H1 (cell line): ENCODE data around the gene TPRKB. TPM values are rescaled to one million over a fixed set of nuclear protein-coding genes. Genes with fewer than 3 reads are reported as not detected.

Experiments used
- CTCF ChIA-PET: fragments of 300-600 bp; sonication (Branson Sonifier 250); formaldehyde crosslinking; loops from one replicate; lab custom pipeline; 2021; ENCODE audit not compliant: partially characterized antibody; lab: Charles Lee
- POLR2A ChIA-PET: fragments of 300-600 bp; sonication (Branson Sonifier 250); formaldehyde crosslinking; loops from one replicate; lab custom pipeline; 2021; ENCODE audit warnings: inconsistent platforms; ENCODE audit not compliant: partially characterized antibody; lab: Charles Lee
- DNase-seq, 2 experiments: peaks; one replicate each; pipeline versions ENCODE4 v3.0.0 to v3.0.0-alpha.2; 2010 to 2022; ENCODE audit warnings: low spot score in 2 of 2, low read depth in 1 of 2, mixed read lengths in 1 of 2
- FAIRE-seq: peaks from 2 replicates; lab custom pipeline; 2011; peaks lifted over from hg19 to GRCh38; lab: Jason Lieb, UNC
- H2AFZ ChIP-seq: 2 replicates; pipeline ENCODE4 v1.8.1; 2012; ENCODE audit warnings: low read length, inconsistent platforms
- H2AK5ac ChIP-seq: 2 replicates; pipeline ENCODE4 v1.6.1; 2013; ENCODE audit warnings: low read depth, low read length
- H2BK120ac ChIP-seq: replicated peaks from 2 replicates; pipeline ENCODE3; 2013; ENCODE audit warnings: low read depth, low read length, inconsistent platforms
- H2BK12ac ChIP-seq: 2 replicates; pipeline ENCODE4 v1.6.1; 2013; ENCODE audit warnings: low read depth, low read length
- H2BK15ac ChIP-seq: 2 replicates; pipeline ENCODE4 v1.6.1; 2013; ENCODE audit warnings: low read length
- H2BK20ac ChIP-seq: 2 replicates; pipeline ENCODE4 v1.6.1; 2013; ENCODE audit warnings: low read length
- H2BK5ac ChIP-seq: 2 replicates; pipeline ENCODE4 v1.6.1; 2013; ENCODE audit warnings: low read depth, low read length
- H3K14ac ChIP-seq: 2 replicates; pipeline ENCODE4 v1.6.1; 2013; ENCODE audit warnings: inconsistent platforms; ENCODE audit not compliant: insufficient read length
- H3K18ac ChIP-seq: 2 replicates; pipeline ENCODE4 v1.6.1; 2013; ENCODE audit warnings: low read length; ENCODE audit errors: extremely low read depth
- H3K23ac ChIP-seq: 2 replicates; pipeline ENCODE4 v1.6.1; 2013; ENCODE audit warnings: inconsistent platforms; ENCODE audit not compliant: insufficient read length
- H3K23me2 ChIP-seq: 2 replicates; pipeline ENCODE4 v1.6.1; 2013; ENCODE audit warnings: low read depth, low read length
- H3K27ac ChIP-seq: 2 replicates; pipeline ENCODE4 v1.6.1; 2011; ENCODE audit warnings: low read depth, low read length, inconsistent platforms
- H3K27me3 ChIP-seq, 4 experiments: replicated peaks in 1 of 4; 1 replicate in 1 of 4; 2 replicates in 3 of 4; pipeline versions ENCODE4 v1.6.1 to v1.8.1; 2011 to 2013; ENCODE audit warnings: low read length in 3 of 4, mild to moderate bottlenecking in 3 of 4, inconsistent platforms in 2 of 4, mixed read lengths in 2 of 4, moderate library complexity in 1 of 4; ENCODE audit not compliant: control insufficient read depth in 3 of 4, insufficient read depth in 3 of 4; ENCODE audit errors: extremely low read depth in 1 of 4
- H3K36me3 ChIP-seq, 4 experiments: 2 replicates each; pipeline versions ENCODE4 v1.6.1 to v1.8.1; 2011 to 2013; ENCODE audit warnings: mild to moderate bottlenecking in 4 of 4, low read length in 3 of 4, moderate library complexity in 2 of 4, control low read depth in 1 of 4, inconsistent platforms in 1 of 4; ENCODE audit not compliant: insufficient read depth in 4 of 4, control insufficient read depth in 2 of 4
- H3K4ac ChIP-seq: replicated peaks from 2 replicates; pipeline ENCODE3; 2013; ENCODE audit warnings: low read length, low read depth, mixed read lengths, inconsistent platforms; ENCODE audit not compliant: insufficient read length
- H3K4me1 ChIP-seq, 4 experiments: replicated peaks in 1 of 4; 1 replicate in 1 of 4; 2 replicates in 3 of 4; pipeline versions ENCODE4 v1.6.1 to v1.8.1; 2011 to 2013; ENCODE audit warnings: low read length in 3 of 4, inconsistent platforms in 2 of 4, mixed read lengths in 1 of 4; ENCODE audit not compliant: insufficient read depth in 4 of 4, control insufficient read depth in 3 of 4
- H3K4me2 ChIP-seq, 2 experiments: 2 replicates each; pipeline versions ENCODE4 v1.6.1 to v1.8.1; 2011 to 2013; ENCODE audit warnings: low read depth in 2 of 2, low read length in 2 of 2, control low read depth in 1 of 2, inconsistent platforms in 1 of 2, mild to moderate bottlenecking in 1 of 2; ENCODE audit not compliant: insufficient read depth in 1 of 2
- H3K4me3 ChIP-seq, 4 experiments: fragments of 200-600, 300-600 bp in 1 of 4; sonication (generic), shearing (Covaris generic), sonication (Bioruptor Twin) in 1 of 4; 2 replicates each; pipeline versions ENCODE4 v1.5.1 to v1.8.1; 2011 to 2016; ENCODE audit warnings: low read length in 4 of 4, low read depth in 3 of 4, control low read depth in 2 of 4, inconsistent platforms in 2 of 4, mild to moderate bottlenecking in 2 of 4, mixed read lengths in 1 of 4, moderate library complexity in 1 of 4; ENCODE audit not compliant: insufficient read depth in 2 of 4; ENCODE audit errors: extremely low read depth in 1 of 4
- H3K56ac ChIP-seq: replicated peaks from 2 replicates; pipeline ENCODE3; 2013; ENCODE audit warnings: low read depth, mild to moderate bottlenecking, mixed read lengths, low read length, inconsistent platforms; ENCODE audit not compliant: insufficient read length
- H3K79me1 ChIP-seq: 2 replicates; pipeline ENCODE4 v1.6.1; 2013; ENCODE audit warnings: low read depth, low read length, control low read depth
- H3K79me2 ChIP-seq, 2 experiments: 2 replicates each; pipeline versions ENCODE4 v1.6.1 to v1.8.1; 2012 to 2013; ENCODE audit warnings: low read length in 2 of 2, mild to moderate bottlenecking in 2 of 2, inconsistent platforms in 1 of 2; ENCODE audit not compliant: insufficient read depth in 2 of 2, control insufficient read depth in 1 of 2
- H3K9ac ChIP-seq, 4 experiments: replicated peaks in 1 of 4; 1 replicate in 1 of 4; 2 replicates in 3 of 4; pipeline versions ENCODE4 v1.6.1 to v1.8.1; 2011 to 2013; ENCODE audit warnings: low read depth in 3 of 4, low read length in 3 of 4, control low read depth in 2 of 4, mild to moderate bottlenecking in 2 of 4, moderate library complexity in 2 of 4, inconsistent platforms in 1 of 4; ENCODE audit errors: extremely low read depth in 1 of 4
- H3K9me3 ChIP-seq, 2 experiments: 2 replicates each; pipeline versions ENCODE4 v1.6.1 to v1.8.1; 2012 to 2013; ENCODE audit warnings: mild to moderate bottlenecking in 2 of 2, moderate library complexity in 2 of 2, control low read depth in 1 of 2, inconsistent platforms in 1 of 2, low read depth in 1 of 2, low read length in 1 of 2, mixed read lengths in 1 of 2; ENCODE audit not compliant: insufficient read depth in 2 of 2
- H4K20me1 ChIP-seq, 2 experiments: replicated peaks in 1 of 2; 2 replicates each; pipeline versions ENCODE3 to v1.8.1; 2011 to 2013; ENCODE audit warnings: inconsistent platforms in 2 of 2, low read length in 2 of 2, mild to moderate bottlenecking in 1 of 2; ENCODE audit not compliant: insufficient read depth in 2 of 2, control insufficient read depth in 1 of 2
- H4K5ac ChIP-seq: 2 replicates; pipeline ENCODE4 v1.6.1; 2013; ENCODE audit warnings: low read length, low read depth, mixed read lengths, inconsistent platforms; ENCODE audit not compliant: insufficient read length
- H4K8ac ChIP-seq: 2 replicates; pipeline ENCODE4 v1.8.0; 2013; ENCODE audit warnings: mild to moderate bottlenecking, moderate library complexity, low read length, inconsistent platforms; ENCODE audit not compliant: insufficient read depth; ENCODE audit errors: extremely low read depth
- H4K91ac ChIP-seq: replicated peaks from 2 replicates; pipeline ENCODE3; 2013; ENCODE audit warnings: low read length, mixed read lengths, inconsistent platforms; ENCODE audit not compliant: insufficient read length
- BRCA1 ChIP-seq: IDR thresholded peaks from 2 replicates; pipeline ENCODE4 v1.6.1; 2012; ENCODE audit warnings: low read depth, low read length, improper control_type of control experiment
- GTF2F1 ChIP-seq: IDR thresholded peaks from 2 replicates; pipeline ENCODE4 v1.6.1; 2012; ENCODE audit warnings: low read depth, low read length, improper control_type of control experiment, borderline replicate concordance
- KDM1A ChIP-seq: fragments of 200-600, 300-600 bp; sonication (generic); IDR thresholded peaks from 2 replicates; pipeline ENCODE4 v1.7.1; 2016; ENCODE audit warnings: mild to moderate bottlenecking, low read length, borderline replicate concordance
- NRF1 ChIP-seq: IDR thresholded peaks from 2 replicates; pipeline ENCODE4 v1.6.1; 2011; ENCODE audit warnings: mild to moderate bottlenecking, low read depth, low read length, improper control_type of control experiment
- PHF8 ChIP-seq: fragments of 200-600 bp; sonication (generic); conservative IDR thresholded peaks from 2 replicates; pipeline ENCODE4 v1.7.1; 2012; ENCODE audit warnings: low read depth, mild to moderate bottlenecking, inconsistent platforms, low read length, moderate library complexity
- SIRT6 ChIP-seq: IDR thresholded peaks from one replicate; pipeline ENCODE4 v1.7.1; 2012; ENCODE audit warnings: low read length, inconsistent platforms
- SP2 ChIP-seq: IDR thresholded peaks from 2 replicates; pipeline ENCODE4 v1.6.1; 2012; ENCODE audit warnings: mild to moderate bottlenecking, low read length, inconsistent platforms
- SRF ChIP-seq: IDR thresholded peaks from 2 replicates; pipeline ENCODE4 v1.6.1; 2011; ENCODE audit warnings: mild to moderate bottlenecking, low read depth, low read length, moderate library complexity
- TAF1 ChIP-seq: IDR thresholded peaks from 2 replicates; pipeline ENCODE4 v1.6.1; 2011; ENCODE audit warnings: mild to moderate bottlenecking, low read depth, low read length
- TAF7 ChIP-seq: optimal IDR thresholded peaks from 2 replicates; pipeline ENCODE3; 2011; ENCODE audit warnings: low read depth, mild to moderate bottlenecking, inconsistent platforms, low read length, moderate library complexity, borderline replicate concordance
- TEAD4 ChIP-seq: IDR thresholded peaks from 2 replicates; pipeline ENCODE4 v1.6.1; 2012; ENCODE audit warnings: low read depth, low read length, inconsistent platforms, mixed read lengths
- WGBS, 2 experiments: shearing (Covaris generic) in 1 of 2; methylation state at CpG; one replicate each; pipeline versions ENCODE4 v1.1.6 to v1.1.7; 2013 to 2015; ENCODE audit warnings: low lambda C conversion rate in 2 of 2, mixed read lengths in 2 of 2, inconsistent platforms in 1 of 2, low coverage in 1 of 2, missing lambda C conversion rate in 1 of 2; ENCODE audit not compliant: insufficient replicate concordance in 2 of 2, insufficient coverage in 1 of 2, insufficient read length in 1 of 2; ENCODE audit errors: extremely low coverage in 1 of 2, missing lambda C conversion rate in 1 of 2; 5-methylcytosine and 5-hydroxymethylcytosine counted together
- polyA plus RNA-seq, 7 experiments: library from polyadenylated mRNA; depleted of rRNA in 3 of 7; stranded (reverse) in 5 of 7; unstranded in 2 of 7; fragments of >200 nt in 5 of 7; fragments of 200-250 nt in 2 of 7; gene quantifications; 1 replicate in 5 of 7; 2 replicates in 1 of 7; 4 replicates in 1 of 7; pipeline versions ENCODE4 v1.2.1 to v1.2.3, GENCODE V29; 2011 to 2013; ENCODE audit warnings: missing spikeins in 2 of 7, mixed read lengths in 2 of 7
- total RNA-seq: library from RNA; stranded (reverse); fragmentation: NEBNext Ultra II Directional; extraction: Animal tissue kit (Norgen Biotek cat#: 25700); gene quantifications from 2 replicates; pipeline ENCODE4 v1.2.1, GENCODE V29; 2021

Gene TPRKB
- total and polyA plus RNA-seq, 2 of the 8 experiments (the other 6 are each of a cell fraction or from before 2014, with no cell fraction given), result 40.3 to 41.6 TPM

DNA sequence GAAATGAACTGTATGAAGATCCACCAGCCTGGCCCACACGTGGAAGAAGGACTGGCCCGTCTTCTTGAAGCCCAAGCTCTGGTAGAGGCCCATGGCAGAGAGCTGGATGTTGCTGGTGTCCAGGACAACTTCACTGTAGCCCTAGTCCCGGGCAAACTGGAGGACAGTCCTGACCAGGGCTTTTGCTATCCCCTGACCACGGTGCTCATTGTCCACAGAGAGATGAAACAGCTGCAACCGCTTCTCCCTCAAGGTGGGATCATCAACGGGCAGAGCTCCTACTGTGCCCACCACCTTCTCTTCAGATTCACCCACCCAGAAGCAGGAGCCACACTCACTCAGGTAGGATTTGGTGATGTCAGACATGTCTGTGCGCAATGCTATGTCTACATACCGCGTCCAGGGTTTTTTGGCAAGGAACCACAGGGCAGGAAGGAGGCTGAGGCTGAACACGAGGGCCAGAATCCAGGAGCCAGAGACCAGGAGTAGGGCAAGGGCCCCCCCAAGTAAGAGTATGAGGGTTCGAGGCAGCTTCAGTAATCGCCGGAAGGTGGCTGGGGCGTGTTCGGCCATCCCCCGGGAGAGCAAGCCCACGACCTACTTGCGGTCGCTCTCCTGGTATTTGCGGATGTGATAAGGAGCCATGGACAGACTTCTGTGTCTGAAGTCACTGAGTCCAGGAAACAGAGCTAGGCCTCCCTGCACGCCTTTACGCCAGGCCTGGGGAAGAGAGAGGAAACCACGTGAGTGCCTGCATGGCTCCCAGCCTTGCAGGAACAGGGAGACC, 36.3 kb downstream of the TPRKB start:
- POLR2A ChIA-PET, result no interaction called here
- no peaks in the 10 kb centered on the region for H3K4me1 ChIP-seq
- WGBS, 2 experiments, result 85% methylated on average over 20 of the region's 23 CpGs; no CpG with 5 or more reads in 1 of the 2 experiments
- H3K4ac ChIP-seq, result no peak overlapping the region
- H2BK15ac ChIP-seq, result no peak overlapping the region
- no peaks in the 10 kb centered on the region for H3K36me3 ChIP-seq
- H2AK5ac ChIP-seq, result no peak overlapping the region
- H3K9ac ChIP-seq, result no peak overlapping the region
- H3K4me2 ChIP-seq, result no peak overlapping the region
- no peak overlapping the region for H2BK12ac ChIP-seq
- no peak overlapping the region for H2BK20ac ChIP-seq
- no peak overlapping the region for H3K14ac ChIP-seq
- H3K56ac ChIP-seq, result no peak overlapping the region
- no peaks in the 10 kb centered on the region for H3K79me1 ChIP-seq
- TF ChIP-seq SP2, result no peak
- TF ChIP-seq SIRT6, result no peak
- TF ChIP-seq NRF1, result no peak
- no peak for TF ChIP-seq TAF7
- no peak for TF ChIP-seq BRCA1
- TF ChIP-seq PHF8, result no peak
- no peak for TF ChIP-seq TEAD4
- TF ChIP-seq KDM1A, result no peak
- TF ChIP-seq TAF1, result no peak
- no peak for TF ChIP-seq SRF
- TF ChIP-seq GTF2F1, result no peak
- CTCF ChIA-PET, result interaction anchor here (0.7 to 1.0 kb wide), 3 partner anchors 10 to 20 kb away, joined by 3 to 5 read pairs (median 4); no protein-coding TSS in a partner anchor
- H3K27me3 ChIP-seq, result no peaks in the 10 kb centered on the region; a peak in 1 of 7 replicates
- H3K23me2 ChIP-seq, result no peaks in the 10 kb centered on the region
- H4K5ac ChIP-seq, result no peak overlapping the region
- no peak overlapping the region for H3K18ac ChIP-seq
- FAIRE-seq, result no peak
- no peaks in the 10 kb centered on the region for H4K20me1 ChIP-seq
- no peak overlapping the region for H3K23ac ChIP-seq
- no peak overlapping the region for H3K4me3 ChIP-seq
- H3K79me2 ChIP-seq, result no peaks in the 10 kb centered on the region
- no peak overlapping the region for H3K27ac ChIP-seq
- H2BK120ac ChIP-seq, result no peak overlapping the region
- no peak overlapping the region for H4K8ac ChIP-seq
- no peak for DNase-seq
- H3K9me3 ChIP-seq, result peaks cover 23 to 33% of the 10 kb centered on the region in 2 experiments; a peak in 3 of 4 replicates
- H2BK5ac ChIP-seq, result no peak overlapping the region
- no peak overlapping the region for H4K91ac ChIP-seq
- H2AFZ ChIP-seq, result no peak overlapping the region
